ENCODE data around the gene RAD23B.
"Not testable (repeated sequence)": the region's sequence is repeated elsewhere in the genome, so short reads cannot be mapped to it uniquely, and the experiment has no call there.

Gene RAD23B

DNA sequence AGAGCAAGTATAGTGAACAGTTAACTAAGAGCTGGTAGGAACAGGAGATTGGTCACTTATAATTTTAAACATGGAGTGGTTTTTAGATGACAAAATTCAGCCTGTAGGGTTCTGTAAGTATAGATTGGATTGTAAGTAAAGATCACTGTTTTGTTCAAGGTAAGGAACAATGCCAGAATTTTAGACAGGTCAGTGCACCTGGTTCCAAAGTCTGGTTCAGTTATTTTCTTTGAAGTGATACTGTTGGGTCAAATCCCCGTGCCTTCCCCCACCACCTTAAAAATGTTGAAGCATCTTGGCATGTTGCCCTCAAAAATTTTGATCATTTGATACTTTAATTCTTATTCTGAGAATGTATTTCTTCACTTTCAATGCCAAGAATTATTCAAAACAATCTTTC lies 12.9 kb downstream of the RAD23B start:
- no peak for DNase-seq

DNA sequence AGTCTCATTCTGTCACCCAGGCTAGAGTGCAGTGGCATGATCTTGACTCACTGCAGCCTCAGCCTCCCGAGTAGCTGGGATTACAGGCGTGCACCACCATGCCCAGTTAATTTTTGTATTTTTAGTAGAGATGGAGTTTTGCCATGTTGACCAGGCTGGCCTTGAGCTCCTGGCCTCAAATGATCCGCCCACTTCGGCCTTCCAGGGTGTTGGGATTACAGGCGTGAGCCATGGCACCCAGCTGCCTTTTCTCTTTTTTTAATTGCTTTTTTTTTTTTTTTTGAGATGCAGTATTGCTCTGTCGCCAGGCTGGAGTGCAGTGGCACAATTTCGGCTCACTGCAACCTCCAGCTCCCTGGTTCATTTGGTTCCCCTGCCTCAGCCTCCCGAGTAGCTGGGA lies 13.5 kb downstream of the RAD23B start:
- DNase-seq, result not testable (repeated sequence)

DNA sequence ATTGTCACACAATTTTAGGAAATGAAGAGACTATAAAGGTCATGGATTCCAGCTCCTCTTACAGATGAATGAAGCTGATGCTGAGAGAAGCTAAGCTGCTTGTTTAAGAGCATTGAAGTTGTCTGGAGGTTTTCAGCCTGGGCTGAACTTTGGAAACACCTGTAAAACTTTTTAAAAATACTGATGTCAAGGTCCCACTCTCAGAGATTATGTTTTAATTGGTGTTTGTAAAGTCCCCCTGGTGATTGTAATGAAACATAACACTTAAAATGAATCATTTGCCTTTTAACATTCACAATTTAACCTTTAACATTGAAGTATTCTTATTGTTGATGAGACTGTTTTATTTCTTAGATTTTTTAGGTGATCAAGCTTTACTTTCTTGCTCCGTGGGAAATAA lies 16.4 kb downstream of the RAD23B start:
- DNase-seq, result no peak

DNA sequence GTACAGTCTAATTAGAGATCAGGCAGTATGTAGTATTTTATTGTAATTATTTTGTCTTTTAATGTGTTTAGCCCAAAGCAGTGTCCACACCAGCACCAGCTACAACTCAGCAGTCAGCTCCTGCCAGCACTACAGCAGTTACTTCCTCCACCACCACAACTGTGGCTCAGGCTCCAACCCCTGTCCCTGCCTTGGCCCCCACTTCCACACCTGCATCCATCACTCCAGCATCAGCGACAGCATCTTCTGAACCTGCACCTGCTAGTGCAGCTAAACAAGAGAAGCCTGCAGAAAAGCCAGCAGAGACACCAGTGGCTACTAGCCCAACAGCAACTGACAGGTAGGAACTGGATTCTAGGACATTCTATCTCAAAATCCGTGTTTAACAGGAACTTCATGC lies 23.2 kb downstream of the RAD23B start:
- DNase-seq, result no peak

DNA sequence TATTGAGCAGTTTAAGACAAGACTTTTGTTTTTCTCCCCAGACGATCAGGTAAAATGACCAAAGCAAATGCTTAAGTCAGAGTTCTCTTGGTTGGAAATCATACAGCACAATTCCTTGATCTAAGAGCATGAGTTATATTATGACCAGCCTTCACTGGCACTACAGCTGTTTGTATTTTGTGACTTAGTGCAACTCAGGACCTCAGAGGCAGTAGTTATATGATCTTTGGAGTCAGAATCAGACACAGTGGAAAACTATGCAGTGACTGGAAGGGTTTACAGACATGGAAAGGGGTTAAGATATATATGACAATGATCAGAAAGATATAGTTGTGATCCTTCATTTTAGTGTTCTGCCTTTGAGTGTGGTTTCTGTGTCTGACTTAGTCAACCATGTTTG lies 24.3 kb downstream of the RAD23B start:
- DNase-seq, result no peak

DNA sequence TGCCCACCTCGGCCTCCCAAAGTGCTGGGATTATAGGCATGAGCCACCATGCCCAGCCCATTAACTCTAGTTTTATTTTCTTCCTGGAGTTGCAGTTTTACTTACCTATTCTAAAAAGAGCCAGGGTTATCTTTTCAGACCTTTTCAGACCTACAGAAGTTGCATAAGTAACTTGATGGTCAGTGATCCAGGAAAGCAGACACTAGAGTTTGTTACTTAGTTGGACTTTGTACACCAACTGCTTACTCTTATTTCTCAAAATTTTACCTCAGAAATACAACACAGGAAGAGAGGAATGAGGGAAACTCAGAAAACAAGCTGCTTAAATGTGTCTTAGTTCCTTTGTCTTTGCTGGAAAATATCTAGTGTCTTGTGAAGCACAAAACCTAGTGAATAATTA lies 25.4 kb downstream of the RAD23B start:
- no peak for DNase-seq

DNA sequence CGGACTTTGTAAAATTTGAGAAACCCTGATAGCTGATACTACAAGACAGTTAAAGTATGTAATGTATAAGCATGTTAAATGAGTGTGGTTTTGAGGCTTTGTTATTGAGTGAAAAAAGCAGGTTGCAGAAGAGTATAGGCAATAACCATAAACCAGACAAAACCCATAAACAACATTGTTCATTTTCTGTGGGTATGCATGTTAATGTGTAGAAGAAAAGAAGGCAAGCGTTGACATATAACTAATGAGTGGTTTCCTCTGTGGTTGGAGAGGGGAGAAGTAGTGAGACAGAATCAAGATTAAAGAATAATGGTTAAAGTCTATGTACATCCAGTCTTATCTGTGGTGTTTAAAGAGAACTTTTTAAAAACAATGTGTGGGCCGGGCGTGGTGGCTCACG lies 26.2 kb downstream of the RAD23B start:
- DNase-seq, result peak; percentile 15

DNA sequence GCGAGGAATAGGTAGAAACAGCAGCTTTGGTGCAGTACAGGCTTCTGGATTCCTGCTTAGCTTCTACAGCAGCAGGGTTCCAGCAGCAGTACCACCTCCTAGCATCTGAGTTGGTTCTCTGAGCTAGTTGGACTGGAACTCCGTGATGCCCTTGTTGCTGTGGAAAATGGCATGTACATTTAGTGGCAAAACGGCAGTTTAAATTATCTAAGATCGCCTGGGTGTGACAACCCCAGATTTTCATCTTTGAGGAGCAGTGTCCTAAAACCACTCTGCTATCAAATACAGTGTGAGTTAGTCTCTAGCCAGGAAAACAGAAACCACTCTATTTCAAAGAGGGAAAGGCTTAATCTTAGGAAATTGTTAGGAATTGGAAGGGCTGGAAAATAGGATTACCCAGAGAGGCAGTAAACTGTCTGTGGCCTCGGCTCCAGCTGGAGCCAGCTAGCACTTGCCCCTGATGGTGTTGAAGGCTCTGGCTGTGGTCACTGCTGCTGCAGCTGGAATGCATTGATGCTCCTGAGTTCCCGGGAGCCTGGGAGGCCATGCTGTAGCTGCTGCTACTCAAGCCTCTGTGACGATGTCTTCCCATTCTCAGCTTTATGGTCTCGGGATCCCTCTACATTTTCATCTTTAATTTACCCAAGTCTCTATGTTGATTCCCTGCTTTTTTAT lies 29.4 kb downstream of the RAD23B start:
- DNase-seq, result no peak

DNA sequence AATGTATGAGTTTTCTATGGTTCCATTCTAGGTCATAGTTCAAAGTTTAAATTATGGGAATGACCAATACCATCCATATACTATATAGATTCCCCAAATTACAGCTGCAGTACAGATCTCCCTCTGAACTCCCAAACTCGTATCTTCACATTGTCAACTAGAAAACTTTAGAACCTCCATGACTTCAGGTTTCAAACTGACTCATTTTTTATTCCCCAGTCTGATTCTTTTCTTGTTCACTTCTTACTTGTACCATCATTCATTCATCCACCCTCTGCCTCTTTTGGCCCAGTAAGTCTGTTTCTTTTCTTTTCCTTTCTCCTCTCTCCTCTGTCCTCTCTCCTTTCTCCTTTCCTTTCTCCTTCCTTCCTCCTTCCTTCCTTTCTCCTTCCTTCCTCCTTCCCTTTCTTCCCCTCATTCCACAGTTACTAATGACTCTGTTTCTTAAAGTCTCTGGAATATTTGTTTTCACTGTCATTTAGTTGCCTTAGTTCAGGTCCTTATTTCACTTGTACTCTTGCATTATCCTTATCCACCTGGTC lies 30.5 kb downstream of the RAD23B start:
- no peak for DNase-seq

DNA sequence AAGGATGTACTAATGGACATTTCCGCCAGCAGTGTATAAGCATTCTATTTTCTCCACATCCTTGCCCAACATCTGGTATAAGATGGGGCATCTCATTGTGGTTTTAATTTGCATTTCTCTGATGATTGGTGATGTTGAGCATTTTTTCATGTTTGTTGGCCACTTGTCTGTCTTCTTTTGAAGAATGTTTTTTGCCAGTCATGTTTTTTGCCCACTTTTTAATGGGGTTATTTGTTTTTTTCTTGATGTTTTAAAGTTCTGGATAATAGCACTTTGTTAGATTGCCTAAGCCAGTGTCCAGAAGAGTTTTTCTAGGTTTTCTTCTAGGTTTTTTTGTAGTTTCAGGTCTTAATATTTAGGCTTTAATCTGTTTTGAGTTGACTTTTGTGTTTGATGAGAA lies 31.7 kb downstream of the RAD23B start:
- no peak for DNase-seq

DNA sequence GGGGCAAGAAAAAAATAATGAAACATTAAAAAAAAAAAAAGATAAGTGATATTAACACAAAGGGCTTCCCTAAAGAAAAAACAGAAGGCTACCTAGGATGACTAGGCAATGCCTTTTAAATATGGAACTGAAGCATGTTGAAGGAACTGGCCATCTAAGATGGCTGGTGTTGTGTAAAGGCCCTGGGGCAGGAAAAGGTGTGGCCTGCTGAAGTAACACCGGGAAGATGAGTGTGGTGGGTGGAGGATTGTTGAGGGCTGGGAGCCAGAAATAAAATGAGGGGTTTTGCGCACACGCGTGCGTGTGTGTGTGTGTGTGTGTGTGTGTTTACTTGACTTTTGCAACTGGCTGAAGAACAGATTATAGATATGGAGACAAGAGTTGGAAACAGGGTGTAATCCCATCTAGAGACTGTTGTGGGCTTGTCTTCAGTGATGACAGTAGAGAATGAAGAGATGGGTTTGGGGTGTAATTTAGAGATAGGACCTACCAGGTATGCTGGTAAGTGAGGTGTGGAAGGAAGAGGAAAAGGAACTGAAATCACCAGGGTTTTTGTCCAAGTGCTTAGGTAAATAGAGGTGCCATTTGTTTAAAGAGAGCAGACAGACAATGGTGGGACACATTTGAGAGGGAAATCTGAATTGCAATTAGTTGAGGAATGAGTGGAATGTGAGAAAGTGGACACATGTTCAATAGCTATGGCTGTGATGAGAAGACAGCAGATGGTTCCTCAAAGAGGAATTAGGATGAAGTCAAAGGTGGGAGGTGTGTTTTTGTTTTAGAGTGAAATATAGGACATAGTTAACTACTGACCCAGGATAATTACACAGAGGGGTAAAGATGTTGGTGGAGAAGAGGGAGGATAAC lies 33.9 kb downstream of the RAD23B start:
- DNase-seq, result no peak

DNA sequence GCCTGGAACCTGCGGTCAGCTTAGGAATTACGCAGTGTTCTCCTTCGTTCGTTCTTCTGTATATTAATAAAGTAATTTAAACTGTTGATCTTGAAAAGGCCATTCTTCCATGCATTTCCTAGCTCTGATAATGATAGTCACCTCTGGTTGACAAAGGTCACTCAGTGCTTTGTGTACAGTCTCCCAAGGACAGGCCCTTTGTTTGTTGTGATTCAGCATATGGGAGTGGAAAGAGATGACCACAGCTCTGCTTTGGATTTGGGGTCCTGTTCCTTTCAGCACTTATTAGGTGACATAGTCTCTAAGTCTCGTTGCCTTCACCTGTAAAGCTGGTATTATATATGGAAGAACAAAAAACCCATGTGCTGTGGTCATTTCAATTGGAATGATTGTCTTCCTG lies 39.6 kb downstream of the RAD23B start:
- no peak for DNase-seq

DNA sequence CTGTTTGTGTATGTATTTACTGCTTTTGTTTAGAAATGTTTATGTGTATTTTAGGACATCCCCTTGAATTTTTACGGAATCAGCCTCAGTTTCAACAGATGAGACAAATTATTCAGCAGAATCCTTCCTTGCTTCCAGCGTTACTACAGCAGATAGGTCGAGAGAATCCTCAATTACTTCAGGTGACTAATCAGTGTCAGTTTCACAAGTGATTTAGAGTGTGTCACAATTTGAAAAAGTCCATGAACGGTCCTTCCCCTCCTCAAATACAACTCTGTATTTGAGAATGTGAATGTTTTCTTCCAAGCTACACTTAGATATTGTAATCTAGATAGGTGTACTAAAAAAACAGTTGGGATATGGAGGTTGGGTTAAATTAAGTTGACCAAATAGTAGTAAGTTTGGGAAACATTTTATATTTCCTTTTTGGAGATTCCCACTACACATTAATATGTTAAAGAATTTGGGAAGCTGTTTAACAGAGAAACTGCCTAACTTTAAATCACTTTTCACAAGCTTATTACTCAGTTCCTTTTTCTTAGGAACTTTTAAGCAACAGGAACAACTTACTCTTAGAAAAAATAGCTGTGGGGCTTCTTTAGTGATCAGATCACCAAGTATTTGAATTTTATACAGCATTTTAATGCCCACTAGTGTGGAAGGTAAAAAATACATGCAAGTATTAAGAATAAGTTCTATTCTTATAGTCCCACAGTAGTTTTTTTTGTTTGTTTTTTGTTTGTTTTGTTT lies 40.9 kb downstream of the RAD23B start:
- no peak for DNase-seq

DNA sequence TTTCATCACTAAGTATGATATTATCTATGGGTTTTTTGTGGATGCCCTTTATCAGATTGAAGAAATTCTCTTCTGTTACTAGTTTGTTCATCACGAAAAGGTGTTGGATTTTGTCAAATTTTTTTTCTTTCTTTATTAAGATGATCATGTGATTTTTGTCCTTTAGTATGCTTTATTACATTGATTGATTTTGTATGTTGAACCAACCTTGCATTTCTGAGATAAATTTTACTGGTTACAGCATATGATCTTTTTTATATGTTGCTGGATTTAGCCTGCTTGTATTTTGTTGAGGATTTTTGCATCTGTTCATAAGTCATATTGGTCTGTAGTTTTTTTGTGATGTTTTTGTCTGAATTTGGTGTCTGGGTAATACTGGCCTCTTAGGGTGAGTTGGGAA lies 42.8 kb downstream of the RAD23B start:
- DNase-seq, result no peak

DNA sequence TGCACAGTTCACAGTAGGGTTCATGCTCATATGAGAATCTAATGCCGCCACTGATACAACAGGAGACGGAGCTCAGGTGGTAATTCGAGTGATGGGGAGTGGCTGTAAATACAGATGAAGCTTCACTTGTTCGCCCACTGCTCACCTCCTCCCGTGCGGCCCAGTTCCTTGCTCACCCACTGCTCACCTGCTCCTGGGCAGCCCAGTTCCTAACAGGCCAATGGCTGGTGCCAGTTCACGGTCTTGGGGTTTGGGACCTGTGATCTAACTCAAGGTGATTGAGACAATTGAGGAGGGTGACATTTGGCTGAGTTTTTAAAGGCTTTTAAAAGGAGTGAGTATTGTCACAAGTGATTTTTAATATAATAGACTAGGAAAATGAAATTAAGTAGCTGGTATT lies 45.4 kb downstream of the RAD23B start:
- no peak for DNase-seq

DNA sequence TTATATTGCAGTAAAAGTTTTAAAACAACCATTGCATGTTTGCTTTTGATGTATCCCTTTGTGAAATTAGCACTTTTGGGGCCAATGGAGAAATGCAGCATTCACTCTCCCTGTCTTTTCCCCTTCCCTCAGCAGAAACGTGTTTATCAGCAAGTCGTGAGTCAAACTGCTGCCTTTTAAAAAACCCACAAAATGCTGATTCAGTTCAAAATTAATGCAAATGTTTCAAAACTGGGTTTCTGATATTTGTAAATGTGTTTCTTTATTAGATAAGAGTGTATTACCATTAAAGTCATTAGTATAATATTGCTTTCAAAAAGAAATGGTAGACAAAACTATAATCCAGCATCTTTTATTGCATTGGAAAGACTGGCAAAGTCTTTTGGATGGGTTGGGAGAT lies 47.3 kb downstream of the RAD23B start:
- no peak for DNase-seq

DNA sequence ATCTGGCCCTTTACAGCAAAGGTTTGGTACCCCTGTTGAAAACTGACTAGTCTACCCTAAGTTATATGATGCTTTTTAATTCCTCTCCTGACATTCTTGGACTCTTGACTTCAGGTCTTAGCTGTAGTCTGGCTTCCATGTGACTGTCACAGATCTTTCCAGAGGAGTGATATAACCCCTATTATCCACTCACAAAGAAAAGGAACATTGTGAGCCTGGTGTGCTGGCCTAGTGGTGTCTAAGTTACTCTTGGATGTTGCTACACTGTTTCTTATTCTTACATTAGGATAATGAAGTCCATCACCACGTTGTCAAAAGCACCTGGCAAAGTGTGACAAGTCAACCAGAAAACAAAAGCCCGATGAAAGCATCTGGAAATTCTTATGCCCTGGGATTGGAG lies 49.8 kb downstream of the RAD23B start:
- no peak for DNase-seq

DNA sequence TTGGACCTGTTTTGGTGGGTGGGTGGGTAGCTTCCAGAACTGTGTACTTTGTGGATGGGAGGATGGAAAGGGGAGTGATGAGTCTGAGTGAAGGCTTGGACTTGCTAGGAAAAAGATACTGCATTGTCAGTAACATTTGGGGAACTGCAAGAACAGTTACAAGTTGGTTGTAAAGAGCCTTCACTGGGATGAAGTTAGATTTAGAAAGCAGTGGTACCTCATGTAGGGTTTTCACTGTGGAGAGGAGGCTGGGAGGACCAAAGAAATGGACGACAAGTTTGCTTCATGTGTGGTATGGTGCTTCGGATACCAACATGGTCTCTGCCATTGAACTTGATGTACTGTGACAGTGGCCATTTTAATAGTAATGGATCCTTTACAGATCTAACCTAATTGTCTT lies 50.3 kb downstream of the RAD23B start:
- no peak for DNase-seq

DNA sequence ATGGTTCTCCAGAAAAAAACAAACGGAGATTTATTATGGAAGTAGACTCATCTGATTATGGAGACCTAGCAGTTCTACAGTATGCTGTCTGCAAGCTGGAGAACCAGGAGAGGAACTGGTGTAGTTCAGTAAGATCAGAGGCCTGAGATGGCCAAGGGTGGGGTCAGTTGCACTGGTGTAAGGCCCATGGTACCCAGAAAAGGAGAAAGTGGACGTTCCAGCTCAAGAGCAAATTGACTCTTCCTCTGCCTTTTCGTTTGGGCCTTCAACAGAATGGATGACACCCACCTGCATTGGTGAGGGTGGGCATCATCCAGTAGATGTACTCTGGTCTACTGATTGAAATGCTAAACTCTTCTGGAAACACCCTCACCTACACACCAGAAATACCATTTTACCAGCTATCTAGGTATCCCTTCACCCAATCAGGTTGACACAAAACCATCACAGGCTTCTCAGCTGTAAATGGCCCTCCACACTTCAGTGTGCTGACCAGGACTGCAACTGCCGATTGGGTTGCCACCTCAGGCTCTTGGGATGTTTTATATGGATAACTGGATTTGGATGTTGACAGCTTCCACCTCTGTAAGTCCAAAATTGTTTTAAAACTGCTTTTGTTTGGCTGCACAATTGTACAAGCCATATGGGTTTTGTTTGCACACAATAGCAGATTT lies 51.2 kb downstream of the RAD23B start:
- no peak for DNase-seq

DNA sequence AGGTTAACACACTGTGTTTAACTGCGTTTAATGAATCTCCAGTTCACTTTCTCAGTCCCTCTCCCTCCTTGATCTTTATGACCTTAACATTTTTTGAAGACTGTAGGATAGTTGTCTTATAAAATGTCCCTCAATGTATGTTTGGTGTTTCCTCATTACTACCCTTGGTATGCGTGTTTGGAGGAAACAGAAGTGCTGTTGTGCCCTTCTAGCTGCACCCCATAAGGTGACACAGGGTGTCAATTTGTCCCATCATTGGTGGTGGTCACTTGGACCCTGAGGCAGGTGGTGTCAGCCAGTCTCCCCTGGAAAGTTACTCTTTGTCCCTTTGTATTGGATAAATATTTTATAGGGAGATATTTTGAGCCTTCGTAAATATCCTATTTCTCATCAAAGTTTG lies 52.3 kb downstream of the RAD23B start:
- no peak for DNase-seq

DNA sequence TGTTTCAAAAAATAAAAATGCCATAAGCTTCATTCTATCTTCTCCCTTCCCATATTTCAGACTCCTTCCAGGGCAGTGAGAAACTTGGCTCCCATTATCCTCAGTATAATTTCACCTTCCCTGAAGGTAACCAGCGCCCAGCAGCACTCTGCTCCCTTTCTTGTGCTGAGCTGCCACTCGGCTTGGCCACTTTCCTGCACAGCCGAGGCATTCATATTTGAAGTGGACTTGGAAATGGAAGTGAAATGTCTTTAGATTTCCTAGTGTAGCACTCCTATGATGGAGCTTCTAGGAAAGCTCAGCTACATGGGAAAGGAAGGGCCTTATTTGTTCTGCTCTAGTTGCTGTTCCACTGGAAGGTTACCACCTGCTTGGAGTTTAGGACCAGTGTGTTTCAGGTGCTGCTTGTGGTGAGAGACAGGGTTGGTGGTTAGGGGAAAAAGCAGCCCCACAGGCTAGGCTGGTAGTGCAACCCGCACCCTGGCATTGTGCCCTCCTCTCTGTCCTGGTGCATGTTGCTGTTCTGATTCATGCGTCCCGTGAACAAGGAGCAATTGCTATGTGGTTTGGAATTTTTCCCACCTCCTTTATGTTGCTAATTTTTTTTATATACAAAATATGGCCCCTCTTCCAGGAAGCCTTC lies 53.8 kb downstream of the RAD23B start:
- no peak for DNase-seq
